H4 (cell line): Measurements from ENCODE around the gene PNPLA8. TPM values are rescaled to one million over a fixed set of nuclear protein-coding genes. Genes with fewer than 3 reads are reported as not detected.
"Not testable (repeated sequence)": the region's sequence is repeated elsewhere in the genome, so short reads cannot be mapped to it uniquely, and the experiment has no call there.

Source experiments
- DNase-seq: peaks from one replicate; pipeline ENCODE4 v3.0.0-alpha.2; 2015; ENCODE audit warnings: low spot score
- total RNA-seq: library from RNA; depleted of rRNA; stranded (reverse); fragments of >200 nt; shearing (Covaris generic); gene quantifications from 2 replicates; pipeline ENCODE4 v1.2.3, GENCODE V29; 2014; rRNA removed

The PNPLA8 gene, protein sequence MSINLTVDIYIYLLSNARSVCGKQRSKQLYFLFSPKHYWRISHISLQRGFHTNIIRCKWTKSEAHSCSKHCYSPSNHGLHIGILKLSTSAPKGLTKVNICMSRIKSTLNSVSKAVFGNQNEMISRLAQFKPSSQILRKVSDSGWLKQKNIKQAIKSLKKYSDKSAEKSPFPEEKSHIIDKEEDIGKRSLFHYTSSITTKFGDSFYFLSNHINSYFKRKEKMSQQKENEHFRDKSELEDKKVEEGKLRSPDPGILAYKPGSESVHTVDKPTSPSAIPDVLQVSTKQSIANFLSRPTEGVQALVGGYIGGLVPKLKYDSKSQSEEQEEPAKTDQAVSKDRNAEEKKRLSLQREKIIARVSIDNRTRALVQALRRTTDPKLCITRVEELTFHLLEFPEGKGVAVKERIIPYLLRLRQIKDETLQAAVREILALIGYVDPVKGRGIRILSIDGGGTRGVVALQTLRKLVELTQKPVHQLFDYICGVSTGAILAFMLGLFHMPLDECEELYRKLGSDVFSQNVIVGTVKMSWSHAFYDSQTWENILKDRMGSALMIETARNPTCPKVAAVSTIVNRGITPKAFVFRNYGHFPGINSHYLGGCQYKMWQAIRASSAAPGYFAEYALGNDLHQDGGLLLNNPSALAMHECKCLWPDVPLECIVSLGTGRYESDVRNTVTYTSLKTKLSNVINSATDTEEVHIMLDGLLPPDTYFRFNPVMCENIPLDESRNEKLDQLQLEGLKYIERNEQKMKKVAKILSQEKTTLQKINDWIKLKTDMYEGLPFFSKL
- 20.7 and 22.5 TPM in 2 replicates for total RNA-seq

DNA sequence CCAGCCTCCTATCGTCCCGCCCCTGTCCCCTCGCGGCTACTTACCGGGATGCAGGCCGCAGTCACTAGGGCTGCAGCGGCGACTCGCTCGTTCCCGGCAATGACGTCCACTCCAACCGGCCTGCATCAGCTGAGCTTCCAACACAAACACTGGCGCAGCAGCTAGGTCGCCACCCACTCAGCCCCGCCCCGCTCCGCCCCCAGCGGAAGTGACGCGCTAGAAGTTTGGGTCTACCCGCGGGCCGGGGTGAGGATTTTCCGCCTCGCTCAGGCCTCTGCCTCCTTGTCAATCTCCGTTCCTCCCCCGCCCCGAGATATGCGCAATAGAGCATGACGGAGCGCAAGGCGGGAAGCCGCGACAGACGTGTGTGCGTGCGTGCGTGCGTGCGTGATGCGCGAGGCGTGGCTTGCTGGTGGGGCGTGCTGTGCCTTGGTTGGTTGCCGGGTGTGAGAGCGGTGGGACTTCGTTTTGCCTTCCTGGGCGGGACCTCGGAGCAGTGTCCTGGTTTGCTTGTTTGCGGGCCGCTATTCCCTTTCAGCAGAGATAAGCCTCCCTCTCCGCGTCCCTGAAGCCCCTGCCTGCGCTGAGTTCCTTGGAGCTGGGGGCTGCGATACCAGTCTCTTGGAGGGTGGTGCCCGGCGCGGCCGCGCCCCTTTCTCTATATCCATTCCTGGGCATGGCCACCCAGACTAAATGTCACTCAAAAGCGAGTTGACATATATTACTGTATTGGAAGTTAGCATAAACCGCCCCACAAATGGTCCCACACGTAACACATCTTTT is at the start of gene PNPLA8:
TSS of gene PNPLA8 (minus strand) at position 151 of the 783 bp plus-strand sequence. CDS start 10,644 bp downstream, outside the sequence.
- DNase-seq, result peak; percentile 100

DNA sequence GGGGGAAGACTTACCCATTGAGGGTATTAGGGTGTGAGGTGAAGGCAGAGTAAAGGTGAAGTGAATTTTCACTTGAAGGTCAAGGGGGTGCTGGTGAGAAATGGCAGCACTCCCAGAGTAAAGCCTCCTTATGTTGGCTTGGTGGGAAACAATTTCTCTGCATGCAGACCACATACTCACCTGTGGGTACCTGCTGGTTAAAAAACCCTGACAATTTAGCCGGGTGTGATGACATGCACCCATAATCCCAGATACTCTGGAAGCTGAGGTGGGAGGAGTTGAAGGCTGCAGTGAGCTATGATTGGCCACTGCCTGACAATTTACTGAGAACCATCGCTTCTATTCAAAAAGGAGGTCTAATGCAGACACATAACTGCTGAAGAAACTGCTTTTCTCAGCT is 49.2 kb upstream of the PNPLA8 start:
- DNase-seq, result no peak

DNA sequence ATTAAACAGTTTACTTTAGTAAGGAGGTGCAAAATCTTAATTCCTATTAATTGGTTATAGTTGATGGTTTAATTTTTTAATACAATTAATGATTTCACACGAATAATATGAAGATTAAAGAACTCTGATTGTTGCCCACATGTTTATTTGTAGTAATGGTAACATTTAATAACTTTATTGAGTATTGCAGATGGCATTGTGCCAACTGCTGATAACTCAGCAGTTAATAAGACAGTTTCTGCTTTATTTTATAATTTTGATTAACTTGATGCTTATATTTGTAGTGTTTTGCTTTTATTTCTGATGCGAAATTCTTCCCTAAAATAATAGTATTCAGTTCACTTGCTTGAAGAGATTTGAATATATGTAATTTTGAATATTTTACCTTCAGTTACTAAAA is 46.5 kb upstream of the PNPLA8 start:
- DNase-seq, result no peak

DNA sequence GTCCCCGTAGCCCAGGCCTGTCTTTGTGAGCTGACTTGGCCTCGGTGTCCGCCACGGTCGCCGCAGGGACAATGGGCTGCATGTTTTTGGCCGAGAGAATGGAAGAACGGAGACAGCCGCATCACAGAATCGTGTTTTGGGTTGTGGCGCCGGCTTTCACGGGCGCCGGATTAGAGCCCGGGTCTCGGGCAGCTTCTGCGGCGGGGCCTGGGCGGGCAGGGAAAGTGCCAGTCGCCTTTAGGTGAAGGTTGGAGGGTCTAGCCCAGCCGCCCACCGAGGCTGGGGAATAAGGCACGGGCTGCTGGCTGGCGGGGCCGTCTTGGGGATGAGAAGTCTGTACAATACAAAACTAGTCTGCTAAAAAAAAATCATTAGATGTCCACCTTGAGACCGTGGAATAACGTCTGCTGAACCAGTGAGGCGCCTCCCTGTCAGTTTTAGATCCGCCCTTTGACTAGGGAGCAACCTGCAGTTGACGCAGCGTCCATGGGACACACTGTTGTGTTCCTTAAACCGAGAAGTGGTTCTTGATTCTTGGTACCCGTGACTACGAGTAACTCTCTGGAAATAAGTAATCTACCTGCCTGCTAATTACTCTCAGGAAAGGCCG is 44.3 kb upstream of the PNPLA8 start:
- DNase-seq, result peak; percentile 32

DNA sequence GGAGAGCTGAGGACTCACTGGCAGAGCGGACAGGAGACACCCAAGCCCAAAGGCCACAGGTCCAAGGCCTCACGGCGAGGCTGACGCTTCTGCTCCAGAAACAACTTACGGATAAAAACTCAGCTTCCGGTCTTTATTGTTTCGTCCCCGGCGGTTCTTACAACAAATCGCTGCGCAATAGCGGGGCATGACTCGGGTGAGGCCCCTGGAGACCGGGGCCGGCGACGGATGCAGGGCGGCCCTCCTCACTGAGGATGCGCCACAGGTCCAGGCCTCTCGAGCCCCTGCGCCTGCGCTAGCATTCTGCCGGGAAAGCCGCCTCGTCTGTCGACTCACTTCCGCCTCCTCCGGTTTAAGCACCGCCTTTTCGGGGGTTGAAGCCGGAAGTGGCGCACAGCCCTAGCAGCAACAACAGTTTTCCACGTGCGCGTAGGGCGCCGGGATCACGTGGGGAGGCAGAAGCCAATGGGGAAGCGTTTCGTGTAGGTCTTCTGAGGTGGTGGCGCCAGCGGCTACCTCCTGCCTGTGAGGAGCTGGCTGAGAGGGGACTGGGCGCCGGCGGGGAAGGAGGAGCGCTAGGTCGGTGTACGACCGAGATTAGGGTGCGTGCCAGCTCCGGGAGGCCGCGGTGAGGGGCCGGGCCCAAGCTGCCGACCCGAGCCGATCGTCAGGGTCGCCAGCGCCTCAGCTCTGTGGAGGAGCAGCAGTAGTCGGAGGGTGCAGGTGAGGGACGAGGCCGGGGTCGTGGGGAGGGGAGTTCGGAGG is 43.6 kb upstream of the PNPLA8 start, which contains the start of the genes DNAJB9 and THAP5:
TSS of gene DNAJB9 (plus strand) at position 494 of the 765 bp plus-strand sequence. CDS start 1,853 bp downstream, outside the sequence.
TSS of gene THAP5 (minus strand) at position 326 of the 765 bp plus-strand sequence. CDS start at position 189, 137 bp downstream.
- peak; percentile 100 for DNase-seq

DNA sequence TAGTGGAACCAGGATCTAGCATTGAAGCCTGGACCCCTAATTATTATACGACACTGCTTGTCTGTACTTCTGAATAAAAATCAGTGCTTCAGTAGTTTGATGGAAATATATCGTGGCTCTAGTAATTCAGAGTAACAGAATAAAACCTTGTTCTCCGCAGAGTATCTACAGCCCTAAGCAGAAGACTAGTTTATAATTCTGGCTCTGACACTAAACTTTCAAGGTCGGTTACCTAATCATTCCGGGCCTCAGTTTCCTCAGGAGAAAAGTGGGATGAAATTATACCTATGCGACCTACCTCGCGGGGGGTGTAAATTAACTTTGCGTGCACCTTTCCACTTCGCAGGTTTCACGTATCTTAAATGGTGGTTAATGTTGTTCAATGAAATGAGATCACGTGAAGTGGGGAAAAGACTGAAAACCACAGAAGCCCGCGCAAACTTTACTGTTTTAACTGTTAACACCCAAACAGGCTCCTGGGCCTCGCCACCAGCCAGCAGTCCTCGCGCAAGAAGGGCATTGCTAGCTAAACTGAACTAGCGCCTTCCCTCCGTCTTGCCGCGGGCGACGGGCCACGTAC is 43.0 kb upstream of the PNPLA8 start:
- no peak for DNase-seq

DNA sequence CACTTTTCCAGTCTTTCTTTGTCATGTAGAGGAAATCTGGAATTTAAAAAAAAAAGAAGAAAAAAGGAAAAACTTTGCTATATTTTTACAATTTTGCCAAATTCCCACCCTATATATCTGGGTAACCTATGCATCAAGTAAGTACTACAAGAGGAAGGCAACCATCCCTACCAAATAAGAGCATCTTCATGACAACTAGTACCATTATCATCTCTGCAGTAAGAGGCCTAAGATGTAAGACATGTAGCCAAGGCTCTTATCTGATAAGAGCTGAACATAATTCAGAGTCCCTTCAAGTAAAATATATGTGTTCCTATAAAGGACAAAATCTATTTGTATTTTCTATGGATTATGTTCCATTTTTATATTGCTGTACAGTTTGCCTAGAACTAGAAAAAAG is 40.1 kb upstream of the PNPLA8 start:
- no peak for DNase-seq

DNA sequence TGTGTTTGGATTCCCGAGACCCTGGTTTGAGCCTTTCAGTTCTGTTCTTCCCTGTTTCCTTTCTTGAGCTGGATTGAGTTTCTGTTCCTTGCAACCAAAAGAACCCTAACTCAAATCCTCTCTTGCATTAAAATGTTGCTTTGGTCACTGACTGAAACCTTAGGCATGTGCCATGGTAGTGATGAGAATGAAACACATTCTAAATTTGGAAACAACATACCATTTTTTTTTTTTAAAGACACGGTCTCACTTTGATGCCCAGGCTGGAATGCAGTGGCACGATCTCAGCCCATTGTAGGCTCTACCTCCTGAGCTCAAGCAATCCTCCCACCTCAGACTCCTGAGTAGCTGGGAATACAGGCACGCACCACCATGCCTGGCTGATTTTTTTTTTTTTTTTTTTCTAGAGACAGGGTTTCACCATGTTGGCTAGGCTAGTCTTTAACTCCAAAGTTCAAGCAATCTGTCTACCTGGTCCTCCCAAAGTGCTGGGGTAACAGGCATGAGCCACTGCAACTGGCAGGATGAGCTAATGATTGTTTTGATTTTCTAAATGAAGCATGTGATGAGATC is 35.2 kb upstream of the PNPLA8 start:
- no peak for DNase-seq

DNA sequence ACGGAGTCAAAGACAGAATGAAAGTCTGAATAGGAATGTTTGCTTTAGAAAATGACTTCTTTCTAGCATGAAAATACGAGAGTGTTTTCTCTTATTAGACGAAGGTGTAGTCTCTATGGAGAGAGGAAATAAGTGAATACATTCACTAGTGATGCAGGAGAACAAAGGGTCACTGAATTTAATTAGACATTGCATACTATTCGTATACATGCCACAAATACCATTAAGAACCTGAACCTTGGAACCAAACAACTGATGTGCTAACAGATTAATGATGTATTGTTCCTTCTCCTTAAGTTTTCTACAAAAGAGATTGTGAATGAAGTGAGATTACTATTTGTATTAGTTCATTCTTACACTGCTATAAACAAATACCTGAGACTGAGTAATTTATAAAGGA is 33.3 kb upstream of the PNPLA8 start:
- no peak for DNase-seq

DNA sequence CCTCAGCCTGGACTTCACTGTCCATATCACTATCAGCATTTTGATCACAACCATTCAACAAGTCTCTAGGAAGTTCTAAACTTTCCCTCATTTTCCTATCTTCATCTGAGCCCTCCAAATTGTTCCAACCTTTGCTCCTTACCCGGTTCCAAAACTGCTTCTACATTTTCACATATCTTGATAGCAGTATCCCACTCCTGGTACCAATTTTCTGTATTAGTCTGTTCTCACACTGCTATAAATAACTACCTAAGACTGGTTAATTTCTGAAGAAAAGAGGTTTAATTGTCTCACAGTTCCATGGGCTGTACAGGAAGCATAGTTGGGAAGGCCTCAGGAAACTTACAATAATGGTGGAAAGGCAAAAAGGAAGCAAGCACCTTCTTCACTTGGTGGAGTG is 31.7 kb upstream of the PNPLA8 start:
- no peak for DNase-seq

DNA sequence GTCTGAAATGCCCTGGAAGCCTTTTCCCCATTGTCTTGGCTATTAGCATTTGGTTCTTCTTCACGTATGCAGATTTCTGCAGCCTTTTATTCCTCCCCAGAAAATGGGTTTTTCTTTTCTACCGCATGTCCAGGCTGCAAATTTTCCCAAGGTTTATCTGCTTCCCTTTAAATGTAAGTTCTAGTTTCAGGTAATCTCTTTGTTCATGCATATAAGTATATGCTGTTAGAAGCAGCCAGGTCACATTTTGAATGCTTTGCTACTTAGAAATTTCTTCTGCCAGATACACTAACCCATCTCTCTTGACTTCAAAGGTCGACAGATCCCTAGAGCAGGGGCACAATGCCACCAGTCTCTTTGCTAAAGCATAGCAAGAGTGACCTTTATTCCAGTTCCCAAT is 31.3 kb upstream of the PNPLA8 start:
- DNase-seq, result no peak

DNA sequence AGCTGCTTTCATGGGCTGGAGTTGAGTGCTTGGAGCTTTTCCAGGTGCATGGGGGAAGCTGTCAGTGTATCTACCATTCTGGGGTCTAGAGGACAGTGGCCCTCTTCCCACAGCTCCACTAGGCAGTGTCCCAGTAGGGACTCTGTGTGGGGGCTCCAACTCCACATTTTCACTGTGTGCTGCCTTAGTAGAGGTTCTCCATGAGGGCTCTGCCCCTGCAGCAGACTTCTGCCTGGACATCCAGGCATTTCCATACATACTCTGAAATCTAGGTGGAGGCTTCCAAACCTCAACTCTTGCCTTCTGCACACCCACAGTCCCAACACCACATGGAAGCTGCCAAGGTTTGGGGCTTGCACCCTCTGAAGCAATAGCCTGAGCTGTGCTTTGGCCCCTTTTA is 30.7 kb upstream of the PNPLA8 start:
- not testable (repeated sequence) for DNase-seq

DNA sequence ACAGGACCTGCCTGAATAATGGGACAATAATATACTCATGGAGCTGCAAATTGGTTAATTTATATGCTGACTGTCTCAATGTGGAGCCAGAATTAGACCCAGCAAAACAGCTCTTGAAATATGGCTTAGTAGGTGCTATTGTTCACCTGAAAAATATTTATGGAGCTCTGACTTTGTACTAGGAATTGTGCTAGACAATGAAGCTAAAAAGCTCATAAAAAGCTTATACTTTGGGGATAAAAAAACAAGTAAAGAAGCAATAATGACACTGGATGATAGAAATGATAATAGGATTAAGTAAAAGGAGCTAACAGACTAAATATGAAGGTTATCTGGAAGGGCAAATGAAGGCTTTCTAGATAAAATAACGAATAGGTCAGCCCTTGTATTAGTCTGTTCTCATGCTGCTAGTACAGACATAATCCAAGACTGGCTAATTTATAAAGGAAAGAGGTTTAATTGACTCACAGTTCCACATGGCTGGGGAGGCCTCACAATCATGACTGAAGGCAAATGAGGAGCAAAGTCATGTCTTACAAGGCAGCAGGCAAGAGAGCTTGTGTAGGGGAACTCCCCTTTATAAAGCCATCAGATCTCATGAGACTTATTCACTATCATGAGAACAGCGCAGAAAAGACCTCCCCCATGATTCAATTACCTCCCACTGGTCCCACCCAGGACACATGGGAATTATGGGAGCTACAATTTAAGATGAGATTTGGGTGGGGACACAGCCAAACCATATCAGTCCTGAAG is 22.4 kb upstream of the PNPLA8 start:
- DNase-seq, result not testable (repeated sequence)

DNA sequence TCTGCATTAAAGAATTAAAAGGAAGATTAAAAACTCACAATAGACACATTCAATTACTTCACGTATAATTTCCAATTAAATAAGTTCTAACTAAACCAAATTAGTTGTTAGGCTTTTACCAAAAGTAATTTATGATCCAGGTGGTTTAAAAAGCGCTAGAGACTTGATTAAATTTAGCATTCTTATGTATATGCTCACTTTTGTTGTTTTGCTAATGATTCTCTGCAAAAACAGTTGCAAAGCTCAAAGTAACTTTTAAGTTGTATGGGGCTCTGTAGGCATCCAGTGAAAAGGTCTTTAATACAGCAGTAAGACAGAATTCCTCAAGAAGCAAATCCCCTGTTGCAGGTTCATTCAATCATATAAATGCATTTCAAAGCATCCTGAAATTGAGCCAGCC is 15.5 kb upstream of the PNPLA8 start:
- no peak for DNase-seq

DNA sequence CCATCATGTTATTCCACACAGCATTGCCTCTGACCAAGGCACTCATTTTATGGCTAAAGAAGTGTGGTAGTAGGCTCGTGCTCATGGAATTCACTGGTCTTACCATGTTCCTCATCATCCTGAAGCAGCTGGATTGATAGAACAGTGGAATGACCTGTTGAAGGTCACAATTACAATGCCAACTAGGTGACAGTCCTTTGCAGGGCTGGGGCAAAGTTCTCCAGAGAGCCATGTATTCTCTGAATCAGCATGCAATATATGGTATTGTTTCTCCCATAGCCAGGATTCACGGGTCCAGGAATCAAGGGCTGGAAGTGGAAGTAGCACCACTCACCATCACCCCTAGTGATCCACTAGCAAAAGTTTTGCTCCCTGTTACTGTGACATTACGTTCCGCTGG is 12.8 kb upstream of the PNPLA8 start:
- not testable (repeated sequence) for DNase-seq

DNA sequence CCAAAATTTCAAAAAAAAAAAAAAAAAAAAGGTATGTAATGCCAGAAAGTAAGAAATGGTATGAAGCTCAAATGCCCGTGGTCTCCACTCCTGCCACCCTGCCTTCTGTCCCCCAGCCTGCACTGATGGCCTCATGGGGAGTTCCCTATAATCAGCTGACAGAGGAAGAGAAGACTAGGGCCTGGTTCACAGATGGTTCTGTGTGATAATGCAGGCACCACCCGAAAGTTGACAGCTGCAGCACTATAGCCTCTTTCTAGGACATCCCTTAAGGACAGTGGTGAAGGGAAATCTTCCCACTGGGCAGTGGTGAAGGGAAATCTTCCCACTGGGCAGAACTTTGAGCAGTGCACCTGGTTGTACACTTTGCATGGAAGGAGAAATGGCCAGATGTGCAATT is 12.3 kb upstream of the PNPLA8 start:
- not testable (repeated sequence) for DNase-seq

DNA sequence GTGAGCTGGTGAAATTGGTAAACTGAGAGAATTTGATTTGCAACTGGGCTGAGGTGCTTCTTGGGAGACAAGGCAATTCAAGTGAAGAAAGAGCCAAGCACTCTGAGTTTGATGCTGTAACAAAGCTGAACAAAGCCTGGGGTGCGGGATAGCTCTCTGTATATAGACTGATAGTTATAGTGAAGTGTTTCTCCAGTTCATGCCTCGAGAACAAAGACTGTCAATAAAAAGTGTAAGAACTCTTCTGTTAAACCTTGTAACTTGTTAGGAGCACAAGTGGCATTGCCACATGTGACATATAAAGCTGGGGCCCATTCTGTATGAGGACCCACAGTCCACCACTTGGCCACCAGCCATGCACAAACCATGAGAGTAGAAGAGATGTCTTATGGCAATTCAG is 11.3 kb upstream of the PNPLA8 start:
- DNase-seq, result no peak

DNA sequence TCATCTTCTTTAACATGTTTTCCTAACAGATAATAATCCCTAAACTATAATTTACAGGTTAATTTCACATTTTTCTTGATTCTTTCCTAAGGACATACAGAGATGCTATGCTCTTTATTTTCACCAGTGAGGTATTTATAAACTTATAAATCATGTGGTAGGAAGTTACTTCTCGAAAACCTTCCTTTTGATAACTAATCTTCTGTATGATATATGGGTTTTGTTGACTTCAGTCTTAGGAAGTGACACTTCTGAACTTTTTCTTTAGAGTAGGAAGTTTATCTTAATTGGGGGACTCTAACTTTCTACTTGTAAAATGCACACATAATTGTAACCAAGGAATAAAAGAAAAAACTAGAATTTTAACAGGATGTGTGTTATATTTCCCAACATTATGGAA is 9.8 kb upstream of the PNPLA8 start:
- no peak for DNase-seq

DNA sequence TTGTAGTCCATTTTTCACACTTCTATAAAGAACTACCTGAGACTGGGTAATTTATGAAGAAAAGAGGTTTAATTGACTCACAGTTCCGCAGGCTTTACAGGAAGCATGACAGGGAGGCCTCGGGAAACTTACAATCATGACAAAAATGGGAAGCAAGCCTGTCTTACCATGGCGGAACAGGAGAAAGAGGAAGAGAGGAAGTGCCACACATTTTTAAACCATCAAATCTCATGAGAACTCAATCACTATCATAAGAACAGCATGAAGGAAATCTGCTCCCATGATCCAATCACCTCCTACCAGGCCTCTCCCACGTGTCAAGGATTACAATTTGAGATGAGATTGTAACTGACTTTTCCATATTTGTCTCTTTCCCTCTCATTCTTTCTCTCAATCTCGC is 9.3 kb upstream of the PNPLA8 start:
- DNase-seq, result no peak
